Bone marrow (tissue), 2 donors: ENCODE results near the gene MUC5B.

ENCODE experiments used
- DNase-seq, 2 donors: peaks; one replicate each; lab custom pipeline; 2025; lab: John Stamatoyannopoulos, UW

MUC5B gene

GRCh38 chr11:1300569-1301187, 77.8 kb downstream of the MUC5B start:
- no peak for DNase-seq

DNA sequence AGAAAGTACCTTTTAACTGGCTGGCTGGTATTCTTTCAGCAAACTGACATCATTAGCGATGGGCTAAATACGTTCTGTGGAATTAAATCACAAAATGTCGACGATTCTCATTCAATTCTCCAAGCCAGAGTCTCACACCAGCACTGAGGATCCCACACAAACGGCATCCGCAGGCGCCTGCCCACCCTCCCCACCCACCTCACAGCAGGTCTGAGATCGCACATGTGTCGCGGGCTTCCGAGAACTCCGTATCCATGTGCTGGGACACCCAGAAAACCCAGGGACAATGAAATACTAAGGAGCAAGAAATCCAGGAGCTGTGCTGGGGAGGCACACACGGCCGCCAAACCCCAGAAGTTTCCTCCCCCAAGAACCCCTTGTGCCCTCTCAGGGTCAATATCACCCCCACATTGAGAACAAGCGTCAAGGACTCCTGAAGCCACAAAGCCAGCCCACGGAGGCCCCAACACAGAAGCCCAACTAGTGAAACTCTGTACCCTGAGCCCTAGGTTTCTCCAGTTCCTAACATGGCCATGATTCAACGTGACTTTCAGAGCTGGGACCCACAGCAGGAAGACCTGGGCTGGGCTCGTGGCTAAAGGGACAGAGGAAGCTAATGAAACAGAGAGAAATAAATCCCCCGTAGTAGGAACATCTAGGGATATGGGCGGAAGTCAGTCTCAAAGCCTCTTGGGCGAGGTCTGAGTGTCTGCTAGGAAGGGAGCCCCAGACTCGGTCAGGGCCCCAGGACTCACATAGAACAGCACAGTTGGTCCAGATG, 78.5 kb downstream of the MUC5B start:
- DNase-seq: no peak

DNA sequence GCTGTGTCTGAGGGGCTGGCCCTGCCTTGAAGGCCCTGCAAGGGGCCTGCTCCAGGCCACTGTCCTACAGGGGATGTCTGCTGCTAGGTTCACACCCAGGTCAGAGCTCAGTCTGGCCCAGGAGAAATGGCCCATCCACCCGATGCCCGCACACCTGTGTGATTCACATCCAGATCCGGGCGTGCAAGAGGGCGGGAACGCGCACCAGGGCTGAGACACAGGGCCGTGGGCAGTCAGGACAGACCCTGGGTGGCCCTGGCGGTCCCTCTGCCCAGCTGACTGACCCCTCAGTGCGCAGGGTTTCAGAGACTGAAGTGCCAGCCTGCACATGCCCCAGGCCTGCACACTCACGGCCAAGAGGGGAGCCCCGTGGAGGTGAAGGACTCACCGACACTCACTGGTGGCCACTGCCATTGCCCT, 79.2 kb downstream of the MUC5B start:
- no peak for DNase-seq

DNA sequence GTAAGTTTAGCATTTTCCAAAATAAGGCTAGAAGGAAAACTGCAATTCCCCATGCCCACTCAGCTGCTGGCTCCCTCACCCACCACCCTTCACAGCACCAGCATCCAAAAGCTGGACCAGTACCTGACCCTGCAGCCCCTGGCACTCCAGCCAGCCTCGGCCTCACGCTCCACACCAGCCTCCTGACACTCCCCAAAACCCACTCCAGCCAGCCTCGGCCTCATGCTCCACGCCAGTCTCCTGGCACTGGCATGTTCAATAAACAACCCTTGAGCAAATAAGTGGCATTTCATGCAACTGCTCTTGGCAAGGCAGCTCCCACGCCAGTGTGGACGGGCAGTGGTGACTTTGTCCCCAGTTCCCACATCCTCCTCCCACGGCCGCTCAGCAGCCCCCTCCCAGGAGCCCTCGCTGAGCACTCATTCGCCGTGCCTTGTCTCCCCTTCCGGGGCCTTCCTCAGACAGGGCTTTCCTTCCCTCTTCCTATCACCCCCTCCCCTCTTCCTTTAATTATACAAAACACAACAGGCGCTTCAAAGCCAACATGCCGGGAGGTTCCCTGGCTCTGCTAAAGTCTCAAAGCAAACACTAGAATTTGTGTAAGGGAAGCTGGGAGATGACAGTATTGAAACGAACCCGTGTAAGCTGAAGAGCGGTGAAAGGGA, 79.7 kb downstream of the MUC5B start:
- no peak for DNase-seq

- DNase-seq: no peak
These were observed 80.4 kb downstream of the MUC5B start for GRCh38 chr11:1303126-1303821.

DNA sequence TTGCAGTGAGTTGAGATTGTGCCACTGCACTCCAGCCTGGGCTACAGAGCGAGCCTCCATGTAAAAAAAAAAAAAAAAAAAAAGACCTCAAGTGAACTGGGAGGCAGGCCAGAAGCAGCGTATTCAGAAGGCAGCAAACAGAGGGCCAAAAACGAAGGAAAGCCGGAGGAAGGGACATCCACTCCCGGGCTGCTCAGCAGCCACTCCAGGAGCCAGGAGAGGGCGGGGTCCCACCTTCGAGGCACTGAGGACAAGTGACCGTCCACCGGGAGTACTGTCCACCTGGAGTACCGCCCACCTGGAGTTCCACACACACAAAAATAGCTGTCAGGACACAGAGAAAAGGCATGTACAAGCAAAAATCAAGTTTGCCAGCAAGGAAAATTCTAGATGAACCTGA, 81.1 kb downstream of the MUC5B start:
- no peak for DNase-seq

GRCh38 chr11:1304380-1304779, 81.5 kb downstream of the MUC5B start:
- no peak for DNase-seq

- DNase-seq: no peak
These were observed 82.2 kb downstream of the MUC5B start for GRCh38 chr11:1305063-1305495.

DNA sequence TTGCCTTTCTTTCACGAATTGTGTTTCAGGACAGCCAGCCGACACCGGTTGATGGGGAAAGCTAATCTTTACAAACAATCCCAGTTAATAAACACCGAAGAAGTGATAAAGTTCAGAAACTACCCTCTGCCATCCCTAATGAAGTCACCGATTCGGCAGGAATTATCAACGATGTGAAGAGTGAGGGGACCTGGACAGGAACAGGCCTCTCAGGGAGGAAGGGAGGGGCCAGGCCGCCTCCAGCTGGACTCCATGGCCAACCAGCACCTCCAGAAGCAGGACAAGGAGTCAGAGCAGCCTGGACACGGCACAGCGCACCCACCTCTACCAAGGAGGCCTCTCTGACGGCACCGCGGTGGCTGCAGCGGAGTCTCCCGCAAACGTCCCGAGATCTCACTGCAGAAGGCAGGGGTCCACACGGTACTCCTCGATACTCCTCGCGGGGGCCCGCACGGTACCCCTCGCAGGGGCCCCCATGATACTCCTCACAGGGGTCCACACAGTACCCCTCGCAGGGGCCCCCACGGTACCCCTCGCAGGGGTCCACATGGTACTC, 82.7 kb downstream of the MUC5B start:
- DNase-seq: no peak

DNA sequence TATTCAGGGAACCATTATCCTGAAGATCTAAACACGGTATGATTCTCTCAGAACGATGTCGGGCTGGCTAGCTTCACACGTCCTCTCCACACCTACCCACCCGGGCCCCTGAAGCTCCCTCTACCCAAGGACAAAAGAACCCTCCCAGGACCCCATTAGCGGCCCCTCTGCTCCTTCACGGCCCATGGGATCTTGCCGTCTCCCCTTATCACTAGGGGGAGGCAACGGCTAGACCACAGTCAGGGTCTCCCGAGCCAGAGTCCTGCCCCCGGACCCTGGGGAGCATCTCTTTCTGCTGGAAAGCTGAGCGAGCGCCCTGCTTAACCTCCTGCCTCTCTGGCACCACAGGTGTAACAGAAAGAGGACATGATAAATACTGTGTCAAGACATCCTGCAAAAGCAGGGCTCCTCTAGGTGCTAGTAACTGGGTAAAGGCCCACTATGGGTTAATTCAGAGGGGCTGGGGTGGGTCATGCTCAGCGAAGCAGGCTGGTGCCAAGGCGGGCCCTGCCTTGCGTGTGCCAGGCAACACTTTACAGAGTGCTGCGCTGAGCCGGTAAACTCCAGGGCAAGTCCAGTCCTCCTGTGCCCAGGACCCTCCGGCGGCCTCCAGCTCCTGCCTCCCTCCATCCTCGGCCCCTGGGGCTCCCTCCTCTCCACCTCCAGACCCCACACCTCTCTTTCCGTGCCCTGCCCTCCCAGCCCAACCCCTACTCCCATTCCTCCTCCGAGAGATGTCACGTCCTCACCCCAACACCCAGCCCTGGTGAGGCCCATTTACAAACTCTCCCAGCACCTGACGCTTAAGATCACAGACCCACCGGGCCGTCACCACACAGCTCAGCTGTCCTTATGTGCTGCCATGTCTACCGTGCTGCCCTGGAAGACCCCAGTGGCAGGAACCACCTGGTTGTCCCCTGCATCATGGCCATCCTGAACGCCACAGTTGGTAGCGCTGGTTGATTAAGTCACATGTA, 83.6 kb downstream of the MUC5B start:
- DNase-seq: no peak

DNA sequence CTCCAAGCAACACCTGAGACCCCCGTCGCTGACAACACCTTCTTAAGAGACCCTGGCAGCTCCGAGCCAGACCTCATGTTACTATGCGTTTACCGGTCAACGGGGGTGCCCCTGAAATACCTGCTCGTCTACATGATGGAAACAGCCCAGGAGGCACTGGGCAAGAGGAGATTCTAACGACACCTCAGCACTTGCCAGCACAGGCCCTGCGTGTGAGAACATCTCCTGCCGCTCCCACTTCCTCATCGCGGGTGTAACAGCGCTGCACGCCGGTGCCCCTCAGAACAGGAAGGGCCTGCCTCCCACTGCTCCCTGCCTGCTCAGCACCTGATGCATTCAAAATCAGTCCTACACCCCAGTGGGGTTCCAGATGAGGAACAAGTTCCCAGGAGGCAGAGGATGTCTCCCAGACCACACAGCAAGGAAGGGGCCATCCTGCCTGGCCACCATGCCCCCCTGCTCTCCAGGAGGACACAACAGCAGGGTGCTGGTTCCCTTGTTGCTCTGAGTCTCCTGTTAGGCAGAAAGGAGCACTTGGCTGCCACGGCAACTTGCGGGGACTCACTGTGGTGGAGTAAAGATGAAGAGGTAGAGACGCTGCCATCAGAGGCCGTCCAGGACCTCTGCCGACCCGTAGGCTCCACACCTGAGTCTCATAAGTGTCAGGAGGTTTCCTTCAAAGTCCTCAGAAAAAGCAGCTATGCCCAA, 84.5 kb downstream of the MUC5B start:
- no peak for DNase-seq

DNA sequence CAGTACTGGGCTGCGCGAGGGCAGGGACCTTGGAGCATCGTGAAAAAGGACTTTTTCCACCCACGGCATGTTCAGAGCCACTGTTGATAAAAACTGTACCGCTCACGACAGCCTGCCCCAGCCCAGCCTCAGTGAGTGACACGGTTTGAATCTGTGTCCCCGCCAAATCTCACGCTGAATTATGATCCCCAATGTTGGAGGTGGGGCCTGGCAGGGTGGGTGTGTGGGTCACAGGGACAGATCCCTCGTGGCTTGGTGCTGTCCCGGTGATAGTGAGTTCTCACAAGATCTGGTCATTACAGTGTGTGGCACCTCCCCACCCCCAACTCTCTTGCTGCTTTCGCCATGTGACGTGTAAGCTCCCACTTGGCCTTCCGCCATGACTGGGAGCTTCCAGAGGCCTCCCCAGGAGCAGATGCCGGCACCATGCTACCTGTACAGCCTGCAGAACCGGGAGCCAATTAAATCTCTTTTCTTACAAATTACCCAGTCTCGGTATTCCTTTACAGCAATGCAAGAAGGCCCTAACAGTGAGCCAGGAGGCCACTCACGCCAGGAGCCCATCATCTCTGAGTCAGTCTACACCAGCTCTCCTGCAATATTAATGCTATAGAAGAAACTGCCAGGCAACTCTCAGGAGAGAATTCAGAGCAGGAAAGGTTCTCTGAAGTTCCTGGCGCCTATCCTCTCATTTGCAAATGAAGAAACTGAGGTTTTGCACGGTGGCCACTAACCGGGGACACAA, 85.3 kb downstream of the MUC5B start:
- no peak for DNase-seq

GRCh38 chr11:1308743-1309497, 86.1 kb downstream of the MUC5B start:
- no peak for DNase-seq

DNA sequence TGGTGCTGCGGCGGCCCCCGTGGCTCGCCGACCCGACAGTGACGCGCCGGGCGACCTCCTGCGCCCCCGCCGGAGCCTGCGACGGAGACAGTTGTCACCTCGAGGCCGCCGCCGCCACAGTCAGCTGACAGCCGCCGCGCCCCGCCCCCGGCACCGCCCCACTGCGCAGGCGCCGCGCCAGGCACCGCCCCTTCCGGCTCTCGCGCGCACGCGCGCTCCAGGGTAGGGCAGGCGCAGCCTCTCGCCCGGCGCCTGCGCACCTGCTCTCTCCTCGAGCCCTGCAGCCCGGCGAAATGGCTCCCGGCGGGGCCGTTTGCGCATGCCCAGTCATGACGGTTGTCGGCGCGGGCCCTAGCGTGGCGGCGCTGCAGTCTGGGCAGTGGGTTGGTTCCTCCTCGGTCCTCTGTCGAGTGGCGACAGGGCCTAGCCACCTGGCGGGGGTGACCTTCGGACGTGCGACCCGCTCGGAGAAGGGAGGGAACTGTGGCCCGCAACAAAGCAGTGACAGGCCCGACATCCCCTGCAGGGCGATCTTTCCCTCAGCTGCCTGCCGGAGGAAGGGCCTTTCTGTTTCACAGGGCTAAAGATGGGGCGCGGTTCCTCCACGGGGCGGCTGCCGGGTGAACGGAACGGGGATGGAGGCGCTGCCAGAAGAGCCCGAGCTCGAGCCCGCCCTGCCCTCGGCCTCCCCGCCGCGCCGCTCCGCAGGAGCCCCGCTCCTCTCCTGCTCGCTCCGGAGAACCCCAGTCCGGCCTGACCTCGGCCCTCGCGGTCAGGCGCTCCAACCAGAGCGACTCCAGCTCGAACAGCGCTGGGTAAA, 86.8 kb downstream of the MUC5B start, which contains the start of gene TOLLIP:
TOLLIP (minus strand) TSS at position 135 of the 820 bp plus-strand sequence; CDS start at position 1, 134 bp downstream.
- peak; percentile 87 to 95 for DNase-seq

GRCh38 chr11:1310318-1310687, 87.4 kb downstream of the MUC5B start:
- no peak for DNase-seq

GRCh38 chr11:1310772-1311468, 88.1 kb downstream of the MUC5B start:
- DNase-seq: peak in 1 of 2 donors; percentile 41
